VCaP (cell line): ENCODE measurements around the gene BRDT.
"Not testable (repeated sequence)": the region's sequence is repeated elsewhere in the genome, so short reads cannot be mapped to it uniquely, and the experiment has no call there.

ENCODE experiments used
- H3K27ac ChIP-seq: fragments of 450-650 bp; 2 replicates; pipeline ENCODE4 v1.5.1; 2017
- CTCF ChIP-seq: fragments of 450-650 bp; conservative IDR thresholded peaks from 2 replicates; pipeline ENCODE4 v1.5.1; 2017; ENCODE audit warnings: mild to moderate bottlenecking, moderate library complexity

BRDT gene

DNA sequence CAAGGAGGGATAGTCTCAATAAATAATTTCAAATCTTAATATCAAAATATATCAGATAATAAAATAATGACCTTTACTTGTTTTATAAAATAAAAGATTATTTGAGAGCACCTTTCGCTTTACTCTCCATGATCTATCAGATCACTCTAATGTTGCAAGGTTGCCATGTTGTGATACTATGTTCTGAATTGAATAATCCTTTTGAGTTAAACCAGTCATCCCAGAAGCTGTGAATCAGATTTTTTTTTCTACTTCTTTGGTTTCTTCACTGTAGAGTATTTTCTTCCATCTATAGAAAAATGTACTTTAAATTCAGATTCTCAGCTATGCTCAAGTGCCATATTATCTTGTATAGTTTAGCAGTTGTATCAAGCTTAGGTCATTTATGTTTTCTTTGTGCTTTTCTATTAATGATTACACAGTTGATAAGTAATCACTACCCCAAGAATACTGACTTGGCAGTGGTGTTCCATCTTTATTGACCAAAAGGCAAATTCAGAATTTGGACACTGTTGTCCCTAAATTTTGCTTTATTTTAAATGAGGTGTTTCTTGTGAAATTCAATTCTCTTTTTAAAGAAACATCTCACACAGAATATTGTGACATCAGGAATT is 32.9 kb downstream of the BRDT start:
- H3K27ac ChIP-seq, result no peak overlapping the region
- TF ChIP-seq CTCF, result no peak

- H3K27ac ChIP-seq, result no peak overlapping the region
- TF ChIP-seq CTCF, result no peak
Measured at GRCh38 chr1:91993256-91993655, 44.1 kb downstream of the BRDT start.

- TF ChIP-seq CTCF, result peak; percentile 77
- no peak overlapping the region for H3K27ac ChIP-seq
Measured at GRCh38 chr1:91997607-91998195, 48.5 kb downstream of the BRDT start.

DNA sequence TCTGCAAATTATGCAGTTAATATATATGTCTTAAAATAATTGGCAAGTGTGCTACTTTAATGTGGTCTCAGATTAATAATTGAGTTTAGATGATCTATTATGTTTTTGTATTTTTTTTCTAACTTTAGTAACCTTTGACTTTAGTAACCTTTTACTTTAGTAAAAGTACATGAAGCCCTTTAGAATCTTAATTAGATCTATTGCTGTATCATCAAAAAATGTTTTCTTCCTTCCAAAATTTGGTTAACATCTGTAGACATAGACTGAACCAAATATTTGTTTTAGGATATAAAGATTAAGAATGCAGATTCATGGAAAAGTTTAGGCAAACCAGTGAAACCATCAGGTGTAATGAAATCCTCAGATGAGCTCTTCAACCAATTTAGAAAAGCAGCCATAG is 54.9 kb downstream of the BRDT start:
- no peak for TF ChIP-seq CTCF
- no peak overlapping the region for H3K27ac ChIP-seq

GRCh38 chr1:92013923-92014322 is 64.7 kb downstream of the BRDT start:
- no peak for TF ChIP-seq CTCF
- no peak overlapping the region for H3K27ac ChIP-seq

DNA sequence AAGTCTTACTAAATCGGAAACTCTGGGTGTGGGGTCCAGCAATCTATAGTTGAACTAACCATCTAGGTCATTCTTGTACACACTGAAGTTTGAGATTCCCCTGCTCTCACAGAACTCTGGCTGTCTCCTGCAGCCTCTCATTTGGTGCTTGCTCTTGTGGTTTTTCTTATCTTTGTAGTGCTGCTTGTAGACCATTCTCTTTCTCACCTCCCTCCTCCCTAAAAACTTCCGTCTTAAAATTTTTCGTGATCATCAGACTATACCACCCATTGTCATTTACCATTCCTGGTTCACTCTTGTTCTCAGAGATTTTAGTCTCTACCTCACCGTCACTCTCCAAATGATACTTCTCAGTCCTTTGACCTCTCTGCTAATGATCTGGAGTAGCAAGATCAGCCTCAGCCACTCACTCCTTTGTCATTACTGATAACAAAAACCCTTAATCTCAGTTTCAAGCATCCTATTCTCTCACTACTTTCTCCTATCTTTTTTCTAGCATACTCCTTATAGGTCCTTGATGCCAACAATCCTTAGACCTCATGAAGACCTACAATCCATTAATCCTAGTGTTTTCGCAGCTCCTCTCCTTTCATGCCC is 67.6 kb downstream of the BRDT start:
- no peak for TF ChIP-seq CTCF
- no peak overlapping the region for H3K27ac ChIP-seq

DNA sequence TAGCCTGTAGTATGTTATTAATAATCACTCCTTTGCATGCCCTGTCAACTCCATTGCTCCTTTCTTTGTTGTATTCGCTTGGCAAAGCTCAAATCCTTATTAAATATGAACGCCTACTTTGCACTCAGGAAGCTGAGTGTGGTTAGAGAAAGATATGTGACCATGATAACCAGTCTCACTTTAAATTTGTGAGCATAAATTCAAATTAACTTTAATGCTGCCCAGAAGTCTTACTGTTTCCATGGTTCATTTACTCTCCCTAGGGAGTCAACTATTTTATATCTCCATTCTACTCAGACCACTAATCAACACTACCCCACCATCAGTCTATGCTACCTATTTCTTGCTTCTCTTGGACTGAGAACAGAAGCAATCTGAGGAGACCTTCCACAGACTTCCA is 68.5 kb downstream of the BRDT start:
- no peak for TF ChIP-seq CTCF
- no peak overlapping the region for H3K27ac ChIP-seq

- H3K27ac ChIP-seq, result not testable (repeated sequence)
Measured at GRCh38 chr1:92026042-92026441, 76.8 kb downstream of the BRDT start.
